GM12892 (cell line): ENCODE results near the gene GAS7.

Experiments
- POLR2A ChIP-seq: IDR thresholded peaks from 2 replicates; pipeline ENCODE4 v1.6.1; 2011; ENCODE audit warnings: low read depth, low read length, control low read depth
- POLR2AphosphoS5 ChIP-seq: IDR thresholded peaks from 2 replicates; pipeline ENCODE4 v1.6.1; 2011; ENCODE audit warnings: low read depth, low read length, control low read depth

DNA sequence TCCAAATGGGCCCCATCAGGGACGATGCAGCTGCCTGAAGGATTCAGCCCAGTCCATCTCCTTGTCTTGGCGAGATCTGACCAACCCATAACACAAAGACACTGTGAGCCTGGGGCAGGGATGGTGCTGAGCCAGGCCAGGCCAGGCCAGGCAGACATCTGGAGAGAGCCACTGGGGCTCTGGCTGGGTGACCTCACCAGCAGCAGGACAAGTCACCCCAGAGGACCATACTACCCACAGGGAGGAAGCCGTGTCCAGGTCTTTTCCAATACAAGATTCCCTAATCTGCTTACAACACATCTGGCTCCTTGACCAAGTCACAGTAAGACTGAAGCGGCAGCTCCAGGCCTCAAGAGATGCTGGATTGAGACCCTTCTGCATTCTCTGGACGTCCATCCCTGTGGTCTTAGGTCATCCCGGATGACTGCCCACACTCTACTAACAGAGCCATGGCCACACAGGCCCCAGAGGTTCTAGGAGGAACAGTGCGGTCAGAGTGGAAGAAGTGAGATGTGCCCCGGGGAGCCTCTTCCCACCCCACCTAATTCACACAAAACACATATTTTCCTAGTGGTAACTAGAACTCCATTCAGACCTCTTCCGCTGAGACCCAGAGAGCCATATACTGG is 211.5 kb downstream of the GAS7 start:
- TF ChIP-seq POLR2A: no peak
- TF ChIP-seq POLR2AphosphoS5: no peak
